Middle frontal gyrus (tissue), 1 donor: ENCODE data around the gene SLC9A5.

Experiments used
- DNase-seq: peaks from one replicate; pipeline ENCODE4 v3.0.0-alpha.2; 2015; ENCODE audit warnings: low spot score; ENCODE audit errors: extremely low spot score

The SLC9A5 gene

DNA sequence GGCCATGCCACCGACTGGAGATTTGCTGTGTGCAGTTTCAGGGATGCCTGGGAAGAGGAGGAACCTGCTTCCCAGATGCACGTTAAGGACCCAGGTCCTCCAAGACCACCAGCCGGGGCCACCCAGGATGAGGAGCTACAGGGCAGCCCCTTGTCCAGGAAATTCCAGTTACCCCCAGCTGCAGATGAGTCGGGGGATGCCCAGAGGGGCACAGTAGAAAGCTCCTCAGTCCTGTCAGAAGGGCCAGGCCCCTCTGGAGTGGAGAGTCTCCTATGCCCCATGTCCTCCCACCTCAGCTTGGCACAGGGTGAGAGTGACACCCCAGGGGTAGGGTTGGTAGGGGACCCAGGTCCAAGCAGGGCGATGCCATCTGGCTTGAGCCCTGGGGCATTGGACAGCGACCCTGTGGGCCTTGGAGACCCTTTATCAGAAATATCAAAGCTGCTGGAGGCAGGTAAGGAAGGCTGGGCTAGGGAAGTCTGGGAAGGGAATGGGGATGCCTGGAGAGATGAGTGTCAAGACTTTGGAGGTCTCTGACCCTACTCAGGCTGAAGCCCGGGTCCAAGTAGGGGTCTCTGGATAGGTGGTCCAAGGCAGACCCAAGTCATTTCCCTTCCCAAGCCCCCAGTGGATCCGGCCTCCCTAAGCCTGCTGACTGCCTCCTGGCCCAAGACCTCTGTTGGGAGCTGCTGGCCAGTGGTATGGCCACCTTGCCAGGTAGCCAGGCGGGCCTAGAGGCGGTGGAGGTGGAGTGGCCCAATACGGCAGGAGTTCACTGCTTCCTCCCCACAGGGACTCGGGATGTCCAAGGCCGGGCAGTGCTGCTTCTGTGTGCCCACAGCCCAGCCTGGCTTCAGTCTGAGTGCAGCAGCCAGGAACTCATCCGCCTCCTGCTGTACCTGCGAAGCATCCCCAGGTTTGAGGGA is 31.6 kb downstream of the SLC9A5 start:
- no peak for DNase-seq

DNA sequence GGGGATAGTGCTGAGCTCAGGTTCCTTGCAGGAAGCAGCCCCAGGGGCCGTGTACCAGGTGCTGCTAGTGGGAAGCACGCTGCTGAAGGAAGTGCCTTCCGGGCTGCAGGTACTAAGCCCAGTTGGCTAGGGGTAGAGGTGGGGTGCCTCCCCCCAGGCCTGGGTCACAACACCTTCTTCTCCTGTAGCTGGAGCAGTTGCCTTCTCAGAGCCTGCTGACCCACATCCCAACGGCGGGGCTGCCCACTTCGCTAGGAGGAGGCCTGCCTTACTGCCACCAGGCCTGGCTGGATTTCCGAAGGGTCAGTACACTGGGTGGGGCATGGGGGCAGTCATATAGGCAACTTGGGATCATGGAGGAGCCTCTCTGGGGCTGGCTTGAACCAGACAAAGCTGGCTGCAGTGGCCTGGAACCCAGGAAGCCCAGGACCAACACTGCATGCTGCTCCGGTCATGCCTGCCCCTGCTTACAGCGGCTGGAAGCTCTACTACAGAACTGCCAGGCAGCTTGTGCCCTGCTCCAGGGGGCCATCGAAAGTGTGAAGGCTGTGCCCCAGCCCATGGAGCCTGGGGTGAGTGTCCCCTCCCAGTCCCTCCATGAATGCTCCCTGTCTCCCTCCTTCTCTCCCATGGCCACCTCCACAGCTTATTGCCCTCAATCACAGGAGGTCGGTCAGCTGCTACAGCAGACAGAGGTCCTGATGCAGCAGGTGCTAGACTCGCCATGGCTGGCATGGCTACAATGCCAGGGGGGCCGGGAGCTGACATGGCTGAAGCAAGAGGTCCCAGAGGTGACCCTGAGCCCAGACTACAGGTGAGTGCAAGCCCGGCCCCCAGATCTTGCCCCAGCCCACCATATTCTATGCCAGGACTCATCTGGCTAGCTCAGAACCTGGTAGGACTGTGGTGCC is 33.0 kb downstream of the SLC9A5 start:
- no peak for DNase-seq

DNA sequence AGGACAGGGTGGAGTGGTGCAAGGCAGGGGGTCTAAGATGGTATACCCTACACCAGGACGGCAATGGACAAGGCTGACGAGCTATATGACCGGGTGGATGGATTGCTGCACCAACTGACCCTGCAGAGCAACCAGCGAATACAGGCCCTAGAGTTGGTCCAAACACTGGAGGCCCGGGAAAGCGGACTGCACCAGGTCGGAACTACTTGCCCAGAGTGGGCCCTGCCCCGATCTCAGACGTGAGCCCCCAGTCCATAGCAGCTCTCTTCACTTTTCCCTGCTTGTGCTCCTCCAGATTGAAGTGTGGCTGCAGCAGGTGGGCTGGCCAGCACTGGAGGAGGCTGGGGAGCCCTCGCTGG is 33.6 kb downstream of the SLC9A5 start:
- no peak for DNase-seq

DNA sequence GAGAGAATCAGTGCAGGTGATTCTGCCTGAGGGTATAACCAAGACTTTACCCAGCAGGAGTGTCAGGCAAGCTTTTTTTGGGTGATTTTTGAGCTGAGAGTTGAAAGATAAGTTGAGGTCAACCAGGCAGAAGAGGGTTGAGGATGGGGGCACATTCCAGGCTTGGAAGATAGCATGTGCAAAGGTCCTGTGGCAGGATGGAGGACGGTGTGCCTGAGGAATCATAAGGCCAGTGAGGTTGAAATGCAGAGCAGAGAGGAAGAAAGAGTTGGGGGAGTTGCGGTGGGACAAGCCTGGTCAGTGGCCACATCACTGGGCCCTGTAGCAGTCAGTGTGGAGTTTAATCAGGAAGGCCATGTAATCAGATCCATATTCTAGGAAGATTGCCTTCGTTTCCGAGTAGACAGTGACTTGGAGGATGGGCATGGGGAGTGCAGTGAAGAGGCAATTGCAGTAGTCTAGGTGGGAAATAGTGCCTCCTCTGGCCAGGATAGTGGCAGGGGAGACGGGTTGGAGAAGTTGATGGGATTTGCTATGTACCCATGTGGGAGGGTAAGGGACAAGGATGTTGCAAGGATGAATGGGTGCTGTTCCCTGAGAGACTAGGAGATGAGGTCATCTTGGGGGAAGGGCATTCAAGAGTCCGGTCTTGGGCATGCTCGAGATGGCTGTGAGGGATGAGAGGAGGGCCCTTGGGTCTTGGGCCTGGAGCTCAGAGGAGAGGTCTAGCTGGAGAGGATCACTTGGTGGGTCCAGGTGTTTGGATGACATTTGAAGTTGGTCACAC is 34.5 kb downstream of the SLC9A5 start:
- no peak for DNase-seq

DNA sequence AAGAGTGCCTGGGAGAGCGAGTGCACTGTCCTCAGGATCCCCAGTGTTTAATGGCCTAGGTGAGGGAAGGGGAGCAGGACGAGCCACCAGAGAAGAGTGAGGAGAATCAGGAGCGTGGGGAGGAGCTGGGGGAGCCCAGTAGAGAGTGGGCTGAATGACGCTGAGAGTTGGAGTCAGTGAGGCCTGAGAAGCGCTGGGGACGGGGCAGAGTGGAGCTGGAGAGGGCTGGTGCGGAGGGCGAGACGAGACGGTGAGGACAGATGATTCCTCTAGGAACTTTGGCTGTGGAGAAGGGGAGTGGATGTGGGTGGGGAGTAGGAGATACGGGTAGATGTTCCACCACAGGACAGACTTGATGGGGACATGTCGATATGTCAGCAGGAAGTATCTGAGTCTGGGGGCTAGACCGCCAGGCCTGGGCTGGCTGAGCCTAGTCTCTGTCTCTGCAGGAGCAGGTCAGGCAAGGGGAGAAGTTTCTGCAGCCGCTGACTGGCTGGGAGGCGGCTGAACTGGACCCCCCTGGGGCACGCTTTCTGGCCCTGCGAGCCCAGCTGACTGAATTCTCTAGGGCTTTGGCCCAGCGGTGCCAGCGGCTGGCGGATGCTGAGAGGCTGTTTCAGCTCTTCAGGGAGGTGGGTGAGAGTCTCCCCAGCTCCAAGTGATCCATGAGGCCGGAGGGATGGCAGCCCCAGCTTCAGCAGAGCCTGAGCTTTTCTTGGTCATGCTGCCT is 35.2 kb downstream of the SLC9A5 start:
- no peak for DNase-seq

DNA sequence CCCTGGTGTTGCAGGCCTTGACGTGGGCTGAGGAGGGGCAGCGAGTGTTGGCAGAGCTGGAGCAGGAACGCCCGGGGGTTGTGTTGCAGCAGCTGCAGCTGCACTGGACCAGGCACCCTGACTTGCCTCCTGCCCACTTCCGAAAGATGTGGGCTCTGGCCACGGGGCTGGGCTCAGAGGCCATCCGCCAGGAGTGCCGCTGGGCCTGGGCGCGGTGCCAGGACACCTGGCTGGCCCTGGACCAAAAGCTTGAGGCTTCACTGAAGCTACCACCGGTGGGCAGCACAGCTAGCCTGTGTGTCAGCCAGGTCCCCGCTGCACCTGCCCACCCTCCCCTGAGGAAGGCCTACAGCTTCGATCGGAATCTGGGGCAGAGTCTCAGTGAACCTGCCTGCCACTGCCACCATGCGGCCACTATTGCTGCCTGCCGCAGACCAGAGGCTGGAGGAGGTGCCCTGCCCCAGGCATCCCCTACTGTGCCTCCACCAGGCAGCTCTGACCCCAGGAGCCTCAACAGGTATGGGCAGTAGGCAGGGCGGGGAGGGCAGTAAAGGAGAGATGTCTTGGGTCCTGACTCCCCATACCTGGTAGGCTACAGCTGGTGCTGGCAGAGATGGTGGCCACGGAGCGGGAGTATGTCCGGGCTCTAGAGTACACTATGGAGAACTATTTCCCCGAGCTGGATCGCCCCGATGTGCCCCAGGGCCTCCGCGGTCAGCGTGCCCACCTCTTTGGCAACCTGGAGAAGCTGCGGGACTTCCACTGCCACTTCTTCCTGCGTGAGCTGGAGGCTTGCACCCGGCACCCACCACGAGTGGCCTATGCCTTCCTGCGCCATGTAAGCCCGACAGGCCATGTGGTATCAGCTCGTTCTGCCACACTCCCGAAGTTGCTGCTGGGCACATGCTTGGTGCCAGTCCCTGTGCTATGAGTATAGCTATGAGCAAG is 36.2 kb downstream of the SLC9A5 start:
- no peak for DNase-seq

DNA sequence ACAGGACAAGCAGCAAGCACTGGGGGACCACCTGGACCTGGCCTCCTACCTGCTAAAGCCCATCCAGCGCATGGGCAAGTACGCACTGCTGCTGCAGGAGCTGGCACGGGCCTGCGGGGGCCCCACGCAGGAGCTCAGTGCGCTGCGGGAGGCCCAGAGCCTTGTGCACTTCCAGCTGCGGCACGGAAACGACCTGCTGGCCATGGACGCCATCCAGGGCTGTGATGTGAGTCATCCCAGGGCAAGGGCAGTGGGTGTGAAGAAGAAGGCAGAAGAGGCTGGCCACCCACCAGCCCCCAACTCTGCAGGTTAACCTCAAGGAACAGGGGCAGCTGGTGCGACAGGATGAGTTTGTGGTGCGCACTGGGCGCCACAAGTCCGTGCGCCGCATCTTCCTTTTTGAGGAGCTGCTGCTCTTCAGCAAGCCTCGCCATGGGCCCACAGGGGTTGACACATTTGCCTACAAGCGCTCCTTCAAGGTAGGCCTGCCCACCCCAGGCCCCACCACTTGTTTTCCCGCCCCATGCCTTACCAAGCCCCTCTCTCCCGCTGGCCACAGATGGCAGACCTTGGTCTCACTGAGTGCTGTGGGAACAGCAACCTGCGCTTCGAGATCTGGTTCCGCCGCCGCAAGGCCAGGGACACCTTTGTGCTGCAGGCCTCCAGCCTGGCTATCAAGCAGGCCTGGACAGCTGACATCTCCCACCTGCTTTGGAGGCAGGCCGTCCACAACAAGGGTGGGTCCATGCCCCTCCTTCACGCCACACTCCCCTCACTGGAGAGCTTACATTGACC is 37.9 kb downstream of the SLC9A5 start:
- DNase-seq = no peak

DNA sequence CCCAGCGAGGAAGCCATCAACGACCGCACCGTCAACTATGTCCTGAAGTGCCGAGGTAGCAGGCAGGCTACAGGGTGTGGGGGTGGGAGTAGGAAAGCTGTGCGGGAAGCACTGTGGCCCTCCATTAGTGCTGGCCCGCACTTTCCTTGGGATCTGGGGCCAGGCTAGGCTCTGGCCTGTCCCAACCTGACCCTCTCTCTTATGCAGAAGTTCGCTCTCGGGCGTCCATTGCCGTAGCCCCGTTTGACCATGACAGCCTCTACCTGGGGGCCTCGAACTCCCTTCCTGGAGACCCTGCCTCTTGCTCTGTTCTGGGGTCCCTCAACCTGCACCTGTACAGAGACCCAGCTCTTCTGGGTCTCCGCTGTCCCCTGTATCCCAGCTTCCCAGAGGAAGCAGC is 39.2 kb downstream of the SLC9A5 start:
- no peak for DNase-seq

DNA sequence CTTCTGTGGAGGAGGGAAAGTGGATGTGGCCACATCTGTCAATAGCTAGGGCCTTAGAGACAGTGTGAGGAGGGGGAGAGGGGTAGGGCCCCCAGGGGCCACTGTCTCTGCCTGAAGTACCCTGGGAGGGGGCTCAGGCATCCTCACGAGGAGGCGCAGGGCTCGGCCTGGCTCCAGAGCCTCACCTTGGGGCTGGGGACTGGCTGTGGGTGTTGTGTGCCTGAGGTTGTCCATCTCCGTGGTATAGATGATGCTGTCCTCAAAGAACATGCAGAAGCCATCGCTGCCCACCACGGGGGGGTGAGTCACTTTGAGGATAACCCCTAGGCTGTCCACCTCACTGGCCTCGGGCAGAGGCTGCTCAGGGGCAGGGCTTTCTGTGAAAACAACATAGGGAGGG is 42.7 kb downstream of the SLC9A5 start:
- no peak for DNase-seq

DNA sequence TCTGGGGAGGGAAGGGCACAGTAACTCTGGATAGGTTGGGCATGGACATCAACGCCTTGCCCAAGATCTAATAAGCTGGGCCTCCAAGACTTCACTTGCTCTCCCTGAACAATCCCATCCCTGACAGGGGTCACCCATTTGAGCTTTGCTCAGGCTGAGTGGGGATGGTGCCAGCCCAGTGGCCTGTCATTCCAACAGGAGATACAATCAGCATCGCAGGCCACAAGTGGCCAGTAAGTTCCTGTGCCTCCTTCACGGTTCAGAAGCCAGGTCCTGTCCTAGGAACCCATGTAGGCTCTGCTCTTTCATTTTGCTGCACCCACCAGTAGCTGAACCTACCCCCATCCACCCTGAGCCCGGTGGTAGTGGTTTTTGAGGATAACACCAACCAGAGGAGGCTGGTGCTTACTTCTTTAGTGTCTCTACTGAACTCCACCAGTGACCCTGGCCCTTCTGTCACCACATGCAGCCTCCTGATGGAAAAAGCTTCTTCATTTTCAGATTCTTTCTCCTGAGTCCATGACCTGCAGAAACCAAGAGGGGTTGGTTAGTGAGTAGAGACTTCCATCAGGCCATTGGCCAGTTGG is 45.5 kb downstream of the SLC9A5 start:
- no peak for DNase-seq

DNA sequence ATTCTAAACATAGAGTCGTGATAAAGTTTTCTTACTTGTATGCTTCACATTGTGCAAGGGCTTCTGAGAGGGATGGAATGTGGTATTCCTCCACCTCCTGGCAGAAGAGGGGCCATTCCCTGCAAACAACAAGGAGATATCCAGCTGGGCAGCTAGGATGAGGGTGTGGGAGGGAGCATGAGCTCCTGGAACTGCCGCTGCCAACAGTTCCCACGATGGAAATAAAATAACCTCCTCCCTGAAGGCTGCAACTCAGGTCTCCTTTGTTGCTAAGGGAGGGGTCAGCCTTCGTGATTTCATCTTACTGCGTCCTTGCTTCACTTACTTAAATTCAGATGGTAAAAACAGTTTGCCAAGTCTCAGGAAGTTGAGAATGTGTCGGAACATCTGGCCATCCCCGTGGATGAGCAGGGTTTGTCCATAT is 46.2 kb downstream of the SLC9A5 start:
- no peak for DNase-seq

DNA sequence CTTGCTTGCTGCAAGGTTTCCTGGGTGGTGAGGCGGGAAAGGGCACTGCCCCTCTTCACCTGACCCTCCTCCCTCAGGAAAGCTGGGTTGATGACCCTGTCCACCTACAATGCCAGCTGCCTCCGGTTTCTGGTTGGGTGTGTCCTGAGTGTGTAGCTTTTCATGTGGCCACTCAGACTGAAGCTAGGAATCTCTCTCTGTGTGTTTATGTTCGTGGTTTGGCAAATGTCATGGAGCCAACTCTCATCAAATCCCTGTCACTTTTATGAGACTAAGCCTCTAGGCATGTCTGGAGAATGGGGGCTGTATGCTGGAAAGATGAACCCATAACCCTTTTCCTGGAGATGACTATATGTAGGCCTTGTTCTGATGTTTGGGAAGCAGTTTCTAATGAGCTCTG is 47.6 kb downstream of the SLC9A5 start:
- no peak for DNase-seq

DNA sequence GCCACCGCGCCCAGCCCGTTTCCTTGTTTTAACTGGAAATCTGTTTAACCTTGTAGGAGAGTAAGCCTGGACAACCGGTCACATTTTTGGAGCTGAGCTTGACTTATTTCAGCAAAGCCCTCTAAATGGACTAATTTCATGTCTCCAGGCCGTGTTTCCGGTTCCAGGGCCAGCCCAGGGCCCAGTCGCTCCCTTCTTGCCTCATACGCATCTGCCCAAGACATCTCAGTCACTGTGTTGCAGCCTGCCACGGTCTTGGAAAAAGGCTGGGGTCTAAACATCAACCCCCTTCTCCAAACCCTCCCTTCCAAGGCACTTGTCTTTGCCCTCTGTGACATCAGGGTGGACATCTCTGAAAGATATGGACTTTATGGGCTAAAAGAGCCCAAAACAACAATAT is 49.5 kb downstream of the SLC9A5 start:
- DNase-seq = no peak

DNA sequence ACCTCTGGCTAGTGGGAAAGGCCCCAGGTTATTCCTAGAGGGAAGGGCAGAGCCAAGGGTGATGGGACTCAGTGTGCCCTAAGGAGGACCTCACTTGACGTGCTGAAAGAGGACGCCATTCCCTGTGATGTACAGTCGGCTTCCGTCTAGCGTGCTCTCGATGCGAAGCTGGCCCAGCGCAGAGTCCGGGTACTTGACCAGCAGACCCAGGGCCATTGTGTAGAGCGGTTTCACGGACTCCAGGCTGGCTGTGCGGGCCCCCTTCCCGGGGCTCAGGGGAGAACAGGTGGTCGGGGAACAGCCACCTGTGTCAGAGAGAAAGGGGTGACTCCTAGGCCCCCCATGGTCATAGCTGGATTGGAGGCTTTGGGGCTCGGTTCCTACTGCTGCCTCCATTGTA is 50.5 kb downstream of the SLC9A5 start:
- DNase-seq = no peak

DNA sequence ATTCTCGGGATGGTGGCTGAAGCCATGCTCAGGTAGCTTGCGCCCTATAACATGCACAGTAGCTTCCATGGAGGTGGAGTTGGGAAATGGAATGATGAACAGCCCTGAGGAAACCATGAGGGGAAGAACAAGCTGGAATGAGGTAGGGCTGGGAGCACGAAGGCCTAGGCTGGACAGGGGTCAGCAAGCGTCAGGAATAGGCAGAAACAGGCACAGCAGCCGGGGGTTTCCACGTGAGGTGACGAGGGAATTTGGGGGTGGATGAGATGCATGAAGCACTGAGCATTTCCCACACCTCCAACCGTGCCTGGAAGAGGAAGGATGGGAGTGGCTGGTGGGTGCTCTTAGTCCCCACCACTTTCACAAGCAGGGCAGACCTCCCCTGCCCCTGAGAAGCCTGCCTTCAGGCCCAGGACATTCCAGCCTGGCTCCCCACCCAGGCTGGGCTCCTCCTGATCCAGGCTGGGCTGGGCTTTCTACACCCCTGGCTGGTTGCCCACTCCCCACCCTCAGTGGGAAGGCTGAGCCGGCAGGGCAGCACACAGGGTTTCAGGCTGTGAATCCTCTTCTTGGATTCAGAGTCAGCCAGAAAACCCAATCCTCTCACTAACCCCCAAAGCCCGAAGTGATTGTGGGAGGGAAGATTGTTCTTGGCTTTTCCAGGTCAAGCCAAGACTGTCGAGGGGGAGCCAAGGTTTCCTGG is 52.5 kb downstream of the SLC9A5 start:
- no peak for DNase-seq

DNA sequence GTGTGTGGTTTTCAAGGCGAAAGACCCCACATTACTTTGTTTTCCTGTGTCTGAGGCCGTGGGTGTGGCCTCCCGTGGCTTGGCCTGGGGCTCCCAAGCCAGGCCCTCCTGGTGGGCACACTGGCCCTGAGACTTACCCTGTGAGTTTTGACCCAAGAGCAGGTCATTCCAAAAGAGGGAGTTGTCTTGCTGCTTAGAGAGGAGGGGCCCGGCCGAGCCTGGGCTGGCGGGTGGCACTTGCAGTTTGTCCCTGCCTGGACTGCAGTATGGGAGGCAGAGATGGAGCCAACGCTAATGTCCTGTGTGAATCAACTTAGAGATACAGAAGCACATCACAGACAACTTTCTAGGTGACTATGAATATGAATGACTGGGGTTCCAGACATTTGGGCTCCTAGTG is 53.3 kb downstream of the SLC9A5 start:
- no peak for DNase-seq

DNA sequence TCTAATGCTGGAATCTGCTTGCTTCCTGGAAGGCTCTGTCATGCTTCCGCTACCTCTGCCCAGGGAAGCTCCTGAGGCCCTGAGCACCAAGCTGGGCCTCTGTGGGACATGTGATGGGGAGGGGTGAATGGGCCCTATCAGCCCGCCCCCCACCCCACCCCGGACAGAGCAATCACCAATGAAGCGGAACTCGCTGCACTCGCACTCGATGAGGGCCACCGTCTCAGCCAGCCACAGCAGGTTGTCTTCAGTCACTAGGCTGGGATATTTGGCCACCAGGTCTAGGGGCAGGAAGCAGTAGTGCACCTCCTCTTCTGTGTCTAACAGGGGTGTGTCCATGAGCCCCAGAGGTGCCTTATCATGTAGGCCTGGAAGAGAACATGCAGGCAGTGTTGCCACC is 54.2 kb downstream of the SLC9A5 start:
- DNase-seq = no peak

DNA sequence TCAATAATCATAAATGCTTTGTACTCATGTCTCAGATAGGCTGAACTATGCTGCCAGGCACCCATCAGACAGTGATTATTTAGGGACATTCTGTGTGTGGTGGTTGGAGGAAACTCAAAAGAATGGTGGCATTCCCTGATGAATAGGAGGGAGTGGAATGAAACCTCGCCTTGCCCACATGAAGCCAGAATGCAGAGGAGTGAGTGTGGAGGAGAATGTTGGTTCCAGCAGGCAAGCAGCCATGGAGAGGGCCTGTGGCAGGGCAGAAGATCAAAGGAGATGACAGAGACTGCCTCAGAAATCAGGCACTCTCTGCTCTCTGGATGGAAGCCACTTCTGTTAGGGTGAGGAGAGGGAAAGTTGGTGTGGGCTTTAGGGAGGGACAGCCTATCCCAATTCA is 55.2 kb downstream of the SLC9A5 start:
- DNase-seq = no peak
